AG04449 (cell line): ENCODE results near the gene DBH.

Experiments
- CTCF ChIA-PET: fragments of 350-600 bp; formaldehyde crosslinking; extraction: SDS; loops from one replicate; lab custom pipeline; 2021; ENCODE audit warnings: antibody characterized with exemption; lab: Yijun Ruan, JAX
- POLR2A ChIA-PET: fragments of 400-600, 350-600 bp; formaldehyde crosslinking; extraction: SDS; loops from one replicate; lab custom pipeline; 2020; ENCODE audit warnings: antibody characterized with exemption, inconsistent platforms; lab: Yijun Ruan, JAX
- DNase-seq: peaks from one replicate; pipeline ENCODE4 v3.0.0-alpha.2; 2010; ENCODE audit warnings: low read depth, low spot score
- H3K4me3 ChIP-seq: 2 replicates; pipeline ENCODE4 v1.5.1; 2011; ENCODE audit warnings: low read depth, mild to moderate bottlenecking, control low read depth, low read length
- TF ChIP-seq, protein P1 (sequence below): IDR thresholded peaks from one replicate; pipeline ENCODE4 v1.5.1; 2011; ENCODE audit warnings: mild to moderate bottlenecking, moderate library complexity, low read length, control low read depth, inconsistent platforms; ENCODE audit not compliant: insufficient read depth; ENCODE audit errors: missing control alignments

DBH gene

DNA sequence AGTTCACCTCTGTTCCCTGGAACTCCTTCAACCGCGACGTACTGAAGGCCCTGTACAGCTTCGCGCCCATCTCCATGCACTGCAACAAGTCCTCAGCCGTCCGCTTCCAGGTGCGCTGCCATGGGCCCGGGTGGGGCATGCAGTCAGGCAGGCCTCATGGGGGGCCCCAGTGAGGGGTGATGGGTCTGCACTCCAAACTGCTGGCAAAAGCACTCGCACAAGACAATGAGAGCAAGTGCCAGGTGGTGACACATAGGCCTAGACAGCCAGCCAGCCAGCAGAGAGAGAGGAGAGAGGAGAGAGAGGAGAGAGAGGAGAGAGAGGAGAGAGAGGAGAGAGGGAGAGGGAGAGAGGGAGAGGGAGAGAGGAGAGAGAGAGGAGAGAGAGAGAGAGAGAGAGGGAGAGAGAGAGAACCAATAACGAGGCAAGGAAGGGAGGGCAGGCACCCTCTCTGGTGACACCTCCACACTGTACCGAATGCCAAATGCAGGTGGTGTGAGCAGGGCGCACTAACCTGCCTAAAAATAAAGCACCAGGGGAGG lies 21.0 kb downstream of the DBH start:
- TF ChIP-seq, protein P1, sequence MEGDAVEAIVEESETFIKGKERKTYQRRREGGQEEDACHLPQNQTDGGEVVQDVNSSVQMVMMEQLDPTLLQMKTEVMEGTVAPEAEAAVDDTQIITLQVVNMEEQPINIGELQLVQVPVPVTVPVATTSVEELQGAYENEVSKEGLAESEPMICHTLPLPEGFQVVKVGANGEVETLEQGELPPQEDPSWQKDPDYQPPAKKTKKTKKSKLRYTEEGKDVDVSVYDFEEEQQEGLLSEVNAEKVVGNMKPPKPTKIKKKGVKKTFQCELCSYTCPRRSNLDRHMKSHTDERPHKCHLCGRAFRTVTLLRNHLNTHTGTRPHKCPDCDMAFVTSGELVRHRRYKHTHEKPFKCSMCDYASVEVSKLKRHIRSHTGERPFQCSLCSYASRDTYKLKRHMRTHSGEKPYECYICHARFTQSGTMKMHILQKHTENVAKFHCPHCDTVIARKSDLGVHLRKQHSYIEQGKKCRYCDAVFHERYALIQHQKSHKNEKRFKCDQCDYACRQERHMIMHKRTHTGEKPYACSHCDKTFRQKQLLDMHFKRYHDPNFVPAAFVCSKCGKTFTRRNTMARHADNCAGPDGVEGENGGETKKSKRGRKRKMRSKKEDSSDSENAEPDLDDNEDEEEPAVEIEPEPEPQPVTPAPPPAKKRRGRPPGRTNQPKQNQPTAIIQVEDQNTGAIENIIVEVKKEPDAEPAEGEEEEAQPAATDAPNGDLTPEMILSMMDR: no peak
- CTCF ChIA-PET: no interaction called here

DNA sequence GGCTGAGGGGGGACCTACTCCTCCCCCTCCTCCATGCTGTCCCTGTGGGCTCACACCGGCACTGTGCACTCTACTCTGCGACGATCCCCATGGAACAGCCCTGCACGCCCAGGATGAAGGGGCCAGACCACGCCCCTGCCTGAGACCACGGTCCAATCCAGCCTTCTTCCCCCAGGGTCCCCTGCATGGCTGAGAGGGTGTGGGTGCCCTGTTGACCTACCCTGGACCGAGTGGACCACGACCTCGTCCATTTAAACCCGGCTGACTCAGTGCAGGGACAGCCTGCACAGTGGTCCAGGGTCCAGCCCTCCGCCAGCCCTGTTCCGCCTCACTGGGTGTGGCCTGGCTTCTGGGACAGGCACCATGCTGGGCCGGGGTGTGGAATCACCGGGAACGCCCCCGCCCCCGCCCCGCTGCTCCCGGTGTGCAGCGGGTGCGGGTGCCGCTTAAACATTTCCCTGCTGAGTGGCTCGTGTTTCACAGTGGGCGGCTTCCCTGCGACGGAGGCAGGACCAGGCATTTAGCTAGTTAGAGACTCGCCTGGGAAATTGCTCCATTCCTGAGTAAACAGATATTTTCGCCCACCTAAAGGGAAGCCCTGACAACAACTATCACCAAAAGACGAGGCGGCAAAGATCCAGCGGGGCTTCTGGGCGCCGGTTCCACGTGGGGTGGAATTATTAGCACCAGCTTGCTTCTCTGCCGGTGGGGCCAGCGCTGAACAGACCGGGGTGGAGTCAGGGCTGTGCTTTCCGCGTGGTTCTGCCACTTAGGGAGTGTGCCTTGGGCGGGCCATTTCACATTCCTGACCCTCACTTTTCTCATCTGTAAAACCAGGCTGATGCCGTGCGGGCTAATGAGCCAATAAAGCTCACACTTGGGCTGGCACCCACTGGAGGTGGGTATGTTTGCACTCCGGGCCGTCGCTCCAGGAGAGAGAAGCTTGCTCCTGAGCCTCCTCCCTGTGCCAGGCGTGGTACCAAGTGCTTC lies 22.6 kb downstream of the DBH start:
- DNase-seq: no peak
- ChIA-PET CTCF (no interaction called here), POLR2A (no interaction called here)
- TF ChIP-seq, protein P1: no peak
- H3K4me3 ChIP-seq: no peak overlapping the region

More for the DNA sequence above, 21.0 kb downstream of the DBH start:
- DNase-seq: no peak
- no peak overlapping the region for H3K4me3 ChIP-seq
- POLR2A ChIA-PET: no interaction called here

GRCh38 chr9:133659516-133659915 lies 23.4 kb downstream of the DBH start:
- ChIA-PET CTCF (no interaction called here), POLR2A (no interaction called here)
- TF ChIP-seq, protein P1: no peak
- H3K4me3 ChIP-seq: no peak overlapping the region
- DNase-seq: no peak

- no peak overlapping the region for H3K4me3 ChIP-seq
- DNase-seq: no peak
- TF ChIP-seq, protein P1: no peak
- ChIA-PET CTCF (no interaction called here), POLR2A (no interaction called here)
These were observed 25.8 kb downstream of the DBH start for GRCh38 chr9:133661846-133662540.

DNA sequence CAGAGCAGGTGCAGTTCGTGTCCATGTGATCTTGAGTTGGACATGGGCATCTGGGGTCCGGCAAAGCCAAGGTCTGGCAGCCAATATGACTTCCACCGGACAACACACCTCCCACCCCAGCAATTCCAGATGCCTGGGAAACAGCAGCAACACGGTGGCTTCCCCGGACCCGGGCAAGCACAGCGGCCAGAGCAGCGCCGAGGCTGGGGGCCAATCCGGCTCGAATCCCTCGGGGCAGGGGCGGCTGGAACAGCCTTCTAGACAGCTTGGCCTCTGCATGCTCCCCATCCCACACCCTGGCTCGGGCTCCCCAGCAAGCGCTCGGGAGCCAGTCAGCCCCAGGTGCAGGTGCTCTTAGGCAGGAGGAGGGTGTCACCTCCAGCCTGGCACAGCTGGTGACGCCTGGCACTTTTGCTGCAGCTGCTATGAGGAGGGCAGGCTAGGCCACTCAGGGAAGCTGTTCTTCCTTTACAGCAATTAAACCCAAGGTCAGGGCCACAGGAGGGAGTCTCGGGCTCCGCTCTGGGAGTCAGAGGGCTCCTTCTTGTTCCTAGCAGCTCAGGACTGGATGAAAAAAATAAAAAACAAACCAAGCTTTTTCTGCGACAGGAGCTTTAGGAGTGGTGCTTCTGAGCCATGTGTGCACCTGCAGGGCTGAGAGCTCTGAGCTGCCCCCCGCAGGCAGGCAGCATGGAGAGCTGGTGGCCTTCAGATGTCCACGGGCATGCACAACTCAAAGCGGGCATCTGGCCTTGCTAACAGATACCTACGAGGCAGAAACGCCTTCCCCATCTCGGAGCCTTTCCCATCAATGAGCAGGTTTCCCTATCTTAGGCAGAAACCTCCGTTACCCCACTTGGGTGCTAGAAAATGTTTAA lies 28.2 kb downstream of the DBH start:
- no peak for DNase-seq
- POLR2A ChIA-PET: no interaction called here

More for the DNA sequence above, 28.2 kb downstream of the DBH start:
- TF ChIP-seq, protein P1: no peak
- CTCF ChIA-PET: no interaction called here
- no peak overlapping the region for H3K4me3 ChIP-seq
